HG03103 (cell line): ENCODE results near the gene TIRAP.
A peak's percentile ranks its signal among the peaks of the same experiment; 100 is the strongest.
"Not testable (repeated sequence)": the region's sequence is repeated elsewhere in the genome, so short reads cannot be mapped to it uniquely, and the experiment has no call there.

Source experiments
- ATAC-seq: cut with Tn5 transposase; IDR thresholded peaks from one replicate; pipeline ENCODE4 v1.9.1; 2021; ENCODE audit warnings: low read depth; ENCODE audit not compliant: unreplicated experiment

TIRAP gene, protein sequence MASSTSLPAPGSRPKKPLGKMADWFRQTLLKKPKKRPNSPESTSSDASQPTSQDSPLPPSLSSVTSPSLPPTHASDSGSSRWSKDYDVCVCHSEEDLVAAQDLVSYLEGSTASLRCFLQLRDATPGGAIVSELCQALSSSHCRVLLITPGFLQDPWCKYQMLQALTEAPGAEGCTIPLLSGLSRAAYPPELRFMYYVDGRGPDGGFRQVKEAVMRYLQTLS

DNA sequence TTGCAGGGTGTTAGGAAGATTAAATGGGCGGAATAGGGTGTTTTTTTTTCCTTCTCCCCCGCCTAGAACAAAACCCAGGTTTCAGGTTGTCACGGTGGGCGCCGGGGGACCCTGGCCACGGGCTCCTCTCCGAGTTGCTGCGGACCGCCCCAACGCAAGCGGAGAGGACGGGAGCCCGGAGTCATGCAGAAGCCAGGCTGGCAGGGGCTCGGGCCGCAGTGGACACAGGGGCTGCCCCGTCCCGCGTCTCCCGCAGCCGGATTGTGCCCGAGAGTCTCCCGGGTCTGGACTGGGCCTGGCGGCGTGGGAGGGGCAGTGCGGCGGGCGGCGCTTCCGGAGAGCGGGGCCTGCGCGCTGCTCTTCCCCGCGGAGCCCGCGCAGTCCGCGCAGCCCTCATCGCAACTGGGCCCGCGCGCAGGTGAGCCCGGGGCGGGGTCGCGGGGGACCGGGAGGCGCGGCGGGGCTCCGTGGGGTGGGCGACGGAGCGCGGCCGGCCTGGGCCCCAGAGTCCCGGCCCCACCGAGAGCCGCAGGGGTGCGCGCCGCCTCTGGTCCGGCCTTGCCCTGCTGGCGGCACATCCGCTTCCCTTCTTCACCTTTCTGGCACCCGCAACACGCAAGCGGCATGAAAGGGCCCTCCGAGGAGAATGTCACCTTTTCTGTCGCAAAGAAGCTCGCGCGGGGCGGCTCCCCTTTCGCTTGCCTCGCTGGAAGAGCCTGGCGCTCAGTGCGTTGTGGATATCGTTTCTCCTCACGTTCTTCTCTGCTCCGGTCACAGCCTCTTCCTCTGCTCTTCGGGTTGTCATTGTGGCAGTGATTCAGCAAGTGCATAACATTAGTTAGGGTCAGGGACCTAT lies at the start of gene TIRAP:
TSS of gene TIRAP (plus strand) at position 358 of the 856 bp plus-strand sequence. CDS start 7,802 bp downstream, outside the sequence.
- peak; percentile 54 for ATAC-seq

DNA sequence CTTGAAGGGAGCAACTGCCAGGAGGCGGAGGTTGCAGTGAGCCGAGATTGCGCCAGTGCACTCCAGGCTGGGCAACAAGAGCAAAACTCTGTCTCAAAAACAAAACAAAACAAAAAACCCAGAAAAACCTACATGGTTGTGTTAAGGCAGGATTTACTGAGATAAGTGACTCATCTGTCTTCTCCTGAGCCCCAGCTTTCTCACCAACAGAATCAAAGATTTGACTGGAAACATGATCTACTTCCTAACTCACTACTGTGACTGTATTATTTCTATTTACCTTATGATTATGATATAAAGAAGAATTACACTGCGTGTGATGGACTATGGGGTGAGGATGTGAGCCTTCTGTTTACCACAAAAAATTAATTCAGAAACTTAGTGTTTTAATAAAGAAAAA lies 49.5 kb upstream of the TIRAP start:
- ATAC-seq, result no peak

DNA sequence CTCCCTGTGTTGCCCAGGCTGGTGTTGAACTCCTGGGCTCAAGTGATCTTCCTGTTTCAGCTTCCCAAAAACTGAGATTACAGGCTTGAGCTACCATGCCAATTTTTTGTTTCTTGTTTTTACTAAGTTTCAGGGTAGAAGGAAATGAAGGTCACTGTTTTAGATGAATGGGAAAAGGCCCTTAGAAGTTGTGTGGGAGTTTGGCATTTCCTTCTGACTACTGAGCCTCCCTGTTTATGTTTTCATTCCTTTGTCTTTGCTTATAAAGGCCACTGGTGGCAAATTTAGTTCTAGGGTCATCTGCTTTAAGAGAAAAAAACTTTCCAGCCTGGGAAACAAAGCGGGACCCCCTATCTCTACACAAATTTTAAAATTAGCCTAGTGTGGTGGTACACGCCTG lies 36.3 kb upstream of the TIRAP start:
- no peak for ATAC-seq

DNA sequence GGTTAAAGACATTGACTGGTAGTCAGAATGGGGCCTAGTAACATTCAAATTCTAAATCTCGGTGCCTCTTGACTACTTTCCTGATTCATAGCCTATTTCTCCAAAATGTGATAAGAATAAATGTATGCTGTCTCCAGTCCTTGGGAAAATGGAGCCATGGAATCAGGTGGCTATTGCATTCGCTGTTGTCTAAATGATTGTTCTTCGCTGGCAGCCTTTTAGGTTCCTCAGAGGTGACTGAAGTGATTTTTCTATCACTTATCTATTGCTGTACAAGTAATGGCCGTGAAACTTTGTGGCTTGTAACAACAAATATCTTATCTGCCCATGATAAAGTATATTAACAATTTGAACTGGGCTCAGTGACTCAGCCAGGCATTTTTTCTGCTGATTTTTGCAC lies 29.6 kb upstream of the TIRAP start:
- ATAC-seq, result no peak

DNA sequence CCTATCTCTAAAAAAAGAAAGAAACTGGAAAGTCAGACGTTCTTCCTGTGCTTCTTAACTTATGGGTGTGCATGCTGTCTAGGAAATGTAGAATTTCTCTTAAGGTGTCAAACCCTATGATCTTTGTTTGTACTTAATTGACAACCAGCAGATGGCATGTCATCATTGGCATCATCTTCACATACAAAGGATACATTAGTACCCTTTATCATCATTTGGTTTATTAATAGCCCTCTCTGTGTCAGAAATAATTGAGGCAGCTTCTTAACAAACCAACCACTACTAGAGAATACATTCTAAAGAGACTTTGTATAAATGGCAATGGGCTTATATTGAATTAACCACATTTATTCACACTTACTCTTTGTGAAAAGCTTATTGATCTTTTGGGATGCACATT lies 28.1 kb upstream of the TIRAP start:
- no peak for ATAC-seq

DNA sequence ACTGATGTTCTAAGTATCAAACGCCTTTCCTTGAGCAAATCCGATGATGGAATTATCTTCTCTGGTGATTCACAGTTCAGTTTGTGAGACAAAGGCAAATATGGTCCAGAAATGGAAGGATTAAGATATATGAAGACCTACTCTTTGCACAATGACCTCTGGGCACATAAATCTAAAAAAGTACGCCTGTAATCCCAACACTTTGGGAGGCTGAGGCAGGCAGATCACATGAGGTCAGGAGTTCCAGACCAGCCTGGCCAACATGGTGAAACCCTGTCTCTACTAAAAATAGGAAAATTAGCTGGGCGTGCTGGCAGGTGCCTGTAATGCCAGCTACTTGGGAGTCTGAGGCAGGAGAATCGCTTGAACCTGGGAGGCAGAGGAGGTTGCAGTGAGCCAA lies 27.4 kb upstream of the TIRAP start:
- ATAC-seq, result not testable (repeated sequence)

DNA sequence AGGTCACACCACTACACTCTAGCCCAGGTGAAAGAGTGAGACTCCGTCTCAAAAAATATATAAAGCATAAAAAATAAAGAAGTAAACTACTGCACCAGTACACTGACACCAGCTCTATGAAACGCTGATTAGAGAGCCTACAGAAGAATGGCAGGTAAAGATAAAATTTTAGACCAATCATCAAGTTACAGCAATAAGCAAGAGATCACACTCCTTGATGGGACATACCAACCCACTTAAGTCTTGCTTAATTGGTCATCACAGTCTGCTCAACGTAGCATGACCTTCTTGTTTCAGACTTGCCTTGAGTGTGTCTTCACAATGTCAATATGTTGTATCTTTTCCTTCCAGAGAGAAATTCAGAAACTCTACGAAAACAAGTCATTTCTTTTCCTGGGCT lies 26.7 kb upstream of the TIRAP start:
- ATAC-seq, result no peak

DNA sequence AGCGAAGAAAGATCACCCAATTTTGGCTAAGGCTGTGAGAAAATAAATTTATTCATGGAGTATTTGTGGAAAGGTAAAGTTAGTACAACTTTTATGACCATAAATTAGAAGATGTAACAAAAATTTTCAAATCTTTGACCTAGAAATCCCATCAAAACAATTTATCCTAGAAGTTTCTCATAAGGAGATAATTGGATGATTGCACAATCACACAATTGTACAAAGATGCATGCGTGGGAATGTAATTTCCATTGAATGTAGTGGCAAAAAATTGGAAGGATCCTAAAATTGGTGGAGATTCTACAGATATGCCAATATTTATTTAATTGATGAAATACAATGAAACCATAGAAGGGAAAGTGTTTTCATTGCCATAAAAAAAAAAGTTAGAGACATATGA lies 25.7 kb upstream of the TIRAP start:
- no peak for ATAC-seq

DNA sequence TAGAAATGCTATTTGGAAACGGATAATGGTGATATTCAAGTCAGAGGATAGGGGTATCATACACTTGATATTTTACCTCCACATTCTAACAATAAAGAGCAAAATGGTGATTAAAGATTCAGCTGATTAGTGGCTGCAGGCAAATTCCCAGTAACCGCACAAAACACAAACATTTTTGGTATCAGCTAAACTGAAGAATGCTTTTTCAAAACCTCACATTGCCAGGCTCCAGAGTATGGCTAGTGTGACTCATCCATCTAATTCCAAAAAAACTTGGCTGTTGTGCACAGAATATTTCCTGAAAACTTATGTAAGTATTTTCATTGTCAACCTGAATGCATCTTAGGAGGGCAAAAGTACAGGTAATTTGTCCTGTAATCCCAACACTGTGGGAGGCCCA lies 25.1 kb upstream of the TIRAP start:
- no peak for ATAC-seq

DNA sequence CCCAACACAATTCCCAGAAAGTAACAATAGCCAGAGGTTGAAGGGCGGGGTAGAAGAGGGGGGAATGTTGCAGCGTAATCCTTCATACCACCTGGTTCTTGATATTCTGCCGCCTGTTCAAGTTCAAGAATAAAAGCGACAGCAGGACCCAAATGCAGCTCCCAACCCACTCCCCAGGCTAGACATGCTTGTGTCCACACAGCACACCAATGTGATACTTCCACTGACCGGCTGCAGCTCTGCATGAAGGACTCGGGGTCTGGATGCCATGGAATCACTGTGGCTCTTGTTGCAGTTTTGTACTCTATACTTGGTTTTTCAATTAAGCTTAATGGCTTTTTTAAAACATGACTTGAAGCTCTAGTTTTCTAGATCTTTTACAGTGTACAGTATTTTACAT lies 20.7 kb upstream of the TIRAP start:
- ATAC-seq, result no peak

DNA sequence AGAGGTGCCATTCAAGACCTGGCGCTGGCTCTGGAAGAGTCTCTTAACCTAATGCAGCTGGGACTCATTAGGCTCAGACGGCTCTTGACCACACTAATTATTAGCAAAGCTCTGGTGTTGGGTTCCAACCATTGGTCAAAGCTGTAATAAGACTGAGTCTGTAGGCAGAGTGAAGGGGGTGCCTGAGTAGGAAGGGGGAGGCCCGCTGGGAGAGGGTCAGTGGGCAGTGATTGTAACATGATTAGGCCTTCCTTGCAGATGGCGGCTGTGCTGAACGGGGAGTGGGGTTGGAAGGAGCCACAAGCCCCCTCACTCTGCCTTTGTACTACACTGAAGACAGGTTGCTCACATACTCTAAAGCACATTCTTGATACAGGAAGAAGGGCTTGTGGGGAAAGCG lies 19.4 kb upstream of the TIRAP start:
- ATAC-seq, result no peak

DNA sequence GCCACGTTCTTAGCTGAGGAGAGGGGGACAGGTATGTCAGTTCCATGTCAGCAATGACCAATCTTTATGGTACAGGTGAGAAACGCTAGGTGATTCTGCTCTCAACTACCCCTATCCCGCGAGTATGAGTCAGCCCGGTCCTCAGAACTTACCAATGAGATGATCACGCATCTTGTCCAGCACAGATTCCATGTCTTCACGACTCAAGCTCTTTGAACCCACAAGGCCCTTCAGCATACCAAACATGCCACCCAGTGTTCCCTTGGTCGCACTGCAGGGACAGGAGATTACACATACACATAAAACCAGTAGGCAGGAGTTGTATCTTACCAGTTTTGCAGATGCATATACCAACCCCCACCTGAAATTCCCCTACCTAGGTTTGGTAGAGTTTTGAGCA lies 17.1 kb upstream of the TIRAP start:
- no peak for ATAC-seq

DNA sequence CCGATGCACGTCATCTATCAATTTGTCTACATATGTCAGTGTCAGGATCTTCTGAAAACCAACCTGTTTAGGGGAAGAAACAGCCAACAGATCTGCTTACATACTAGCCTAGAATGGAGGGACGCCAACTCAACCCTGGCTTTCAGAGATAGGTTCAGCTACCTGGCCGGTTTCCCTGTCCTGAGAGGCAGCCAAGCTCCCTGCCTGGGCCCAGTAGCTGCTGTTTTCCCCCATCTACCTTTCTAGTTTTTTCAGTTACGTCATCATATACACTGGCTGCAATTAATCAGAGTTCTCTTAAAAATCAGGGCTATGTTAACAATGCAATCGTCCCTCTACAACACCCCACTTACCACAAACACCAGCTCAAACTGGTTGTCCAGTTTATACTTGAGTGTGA lies 15.2 kb upstream of the TIRAP start:
- ATAC-seq, result no peak

DNA sequence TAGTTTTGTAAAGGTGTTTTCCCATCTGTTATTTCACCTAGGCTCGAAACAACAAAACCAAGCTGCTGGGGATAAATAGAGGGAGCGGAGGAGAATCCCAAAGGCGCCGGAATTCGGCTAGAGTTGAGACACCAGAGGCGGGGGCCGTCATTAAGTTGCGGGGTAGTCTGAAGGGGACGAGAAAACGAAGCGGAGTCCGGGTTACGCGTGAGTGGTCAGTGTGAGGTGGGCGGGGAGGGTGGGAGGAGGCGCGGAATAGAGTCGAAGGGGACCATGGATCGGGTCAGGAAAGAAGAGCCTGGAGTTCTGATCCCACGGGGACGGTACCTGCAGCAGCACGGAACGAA lies 14.6 kb upstream of the TIRAP start:
- no peak for ATAC-seq

DNA sequence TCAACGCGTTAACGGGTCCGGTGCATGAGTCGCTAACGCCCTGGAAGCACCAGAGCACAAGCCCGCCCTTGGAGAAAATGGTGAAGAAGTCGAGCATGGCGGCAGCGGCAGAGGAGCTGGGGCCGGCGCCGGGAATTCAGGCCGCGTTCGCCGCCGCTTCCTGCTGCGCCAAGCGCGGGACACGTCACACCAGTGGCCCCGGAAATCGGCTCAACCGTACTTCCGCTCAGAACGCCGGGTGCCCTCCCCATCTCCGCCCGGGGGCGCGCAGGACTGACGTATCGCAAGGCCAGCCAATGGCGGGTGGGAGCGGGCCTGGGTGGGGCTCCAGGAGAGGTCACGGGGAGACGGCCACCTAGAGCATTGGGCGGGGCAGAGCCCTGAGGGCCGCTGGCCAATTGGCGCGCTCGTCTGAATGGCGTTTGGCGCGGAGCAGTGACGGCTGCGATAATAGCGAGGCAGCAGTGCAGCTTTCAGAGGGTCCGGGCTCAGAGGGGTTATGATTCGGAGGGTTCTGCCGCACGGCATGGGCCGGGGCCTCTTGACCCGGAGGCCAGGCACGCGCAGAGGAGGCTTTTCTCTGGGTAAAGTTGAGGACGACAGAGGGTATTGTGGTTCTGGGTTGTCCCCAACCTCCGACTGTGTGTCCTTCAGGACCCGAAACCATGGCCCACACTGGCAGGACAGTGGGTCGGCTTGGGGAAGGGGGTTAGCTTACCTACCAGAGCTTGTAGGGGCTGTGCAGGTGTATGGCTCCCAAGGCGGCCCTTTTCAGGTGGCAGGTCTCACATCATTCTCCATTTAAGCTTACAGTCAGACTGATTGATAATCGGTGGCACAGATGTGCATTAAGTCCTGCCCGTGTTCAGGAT lies 13.9 kb upstream of the TIRAP start, which contains the start of the genes FOXRED1 and SRPRA:
TSS of gene FOXRED1 (plus strand) at position 447 of the 872 bp plus-strand sequence. CDS start at position 500, 53 bp downstream.
TSS of gene SRPRA (minus strand) at position 188 of the 872 bp plus-strand sequence. CDS start at position 97, 91 bp downstream.
- peak; percentile 99 for ATAC-seq

DNA sequence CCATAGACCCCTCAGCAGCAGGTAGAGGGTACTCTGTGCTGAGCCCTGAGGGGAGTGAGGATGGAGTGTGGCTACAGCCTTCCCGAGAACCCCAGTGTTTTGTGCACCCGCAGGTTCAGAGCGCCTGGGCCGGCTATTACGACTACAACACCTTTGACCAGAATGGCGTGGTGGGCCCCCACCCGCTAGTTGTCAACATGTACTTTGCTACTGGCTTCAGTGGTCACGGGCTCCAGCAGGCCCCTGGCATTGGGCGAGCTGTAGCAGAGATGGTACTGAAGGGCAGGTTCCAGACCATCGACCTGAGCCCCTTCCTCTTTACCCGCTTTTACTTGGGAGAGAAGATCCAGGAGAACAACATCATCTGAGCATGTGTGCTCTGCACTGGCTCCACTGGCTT lies 5.6 kb upstream of the TIRAP start:
- ATAC-seq, result no peak

DNA sequence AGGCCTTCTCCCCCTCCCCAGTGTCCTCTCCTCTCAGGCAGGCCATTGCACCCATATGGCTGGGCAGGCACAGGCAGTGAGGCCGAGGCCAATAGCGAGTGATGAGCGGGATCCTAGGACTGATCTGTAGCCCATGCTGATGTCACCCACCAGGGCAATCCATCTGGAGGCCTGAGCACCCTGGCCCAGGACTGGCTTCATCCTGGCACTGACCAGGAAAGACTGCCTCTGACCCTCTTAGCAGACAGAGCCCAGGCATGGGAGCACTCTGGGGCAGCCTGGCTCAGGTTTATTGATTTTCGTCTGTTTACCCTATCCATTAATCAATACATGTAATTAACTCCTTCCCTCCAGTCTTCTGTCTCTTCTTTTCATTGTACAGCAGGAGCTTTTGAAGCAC lies 5.1 kb upstream of the TIRAP start:
- ATAC-seq, result no peak

DNA sequence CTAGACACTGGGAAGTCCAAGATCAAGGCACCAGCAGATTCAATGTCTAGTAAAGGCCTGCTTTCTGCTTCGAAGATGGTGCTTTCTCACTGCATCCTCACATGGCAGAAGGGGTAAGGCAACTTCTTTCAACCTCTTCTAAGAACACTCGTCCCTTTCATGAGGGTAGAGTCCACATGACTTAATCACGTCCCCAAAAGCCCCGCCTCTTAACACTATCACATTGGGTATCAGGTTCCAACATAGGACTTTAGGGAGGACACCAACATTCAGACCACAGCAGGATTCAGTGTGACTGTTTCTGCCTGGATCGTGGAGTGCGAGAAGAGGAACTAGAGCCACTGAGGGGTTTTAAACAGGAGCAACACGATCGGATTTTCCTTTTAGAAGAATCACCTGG lies 3.7 kb upstream of the TIRAP start:
- ATAC-seq, result no peak

DNA sequence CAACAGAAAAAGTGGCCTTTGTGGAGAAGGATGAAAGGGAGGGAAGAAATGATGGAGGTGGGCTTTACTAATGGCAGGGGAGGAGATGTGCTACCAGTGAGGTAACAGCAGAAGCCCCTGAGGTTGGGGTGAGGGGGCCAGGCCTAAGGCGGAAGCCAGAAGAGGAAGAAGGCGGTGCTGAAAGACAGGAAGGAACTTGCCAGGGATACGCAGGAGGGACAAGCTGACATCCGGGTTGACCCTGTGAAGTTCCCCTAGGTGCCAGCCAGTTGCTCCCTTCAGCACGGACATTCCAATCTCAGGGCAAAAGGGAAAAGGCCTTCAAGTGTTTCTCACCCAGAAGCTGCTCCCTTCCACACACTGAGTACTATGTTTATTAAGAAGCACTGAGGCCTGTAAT lies 2.3 kb upstream of the TIRAP start:
- no peak for ATAC-seq

DNA sequence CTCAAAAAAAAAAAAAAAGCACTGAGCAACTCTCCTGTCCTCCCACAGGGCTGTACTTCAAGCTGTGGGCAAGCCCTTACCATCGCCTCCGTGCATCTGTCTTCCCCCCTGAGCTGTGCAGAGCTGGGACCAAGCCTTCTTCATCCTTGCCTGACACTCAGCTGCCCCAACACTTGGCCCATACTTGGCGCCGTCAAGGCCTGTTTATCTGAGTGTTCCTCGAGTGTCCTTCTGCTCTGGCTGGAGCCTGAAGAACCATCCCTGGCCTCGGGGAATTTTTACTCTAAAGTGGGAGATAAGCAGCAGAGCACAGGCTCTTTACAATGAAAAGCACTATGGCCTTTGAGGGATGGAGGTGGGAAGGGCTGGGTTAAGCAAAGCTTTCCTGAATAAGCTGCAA lies 1.6 kb upstream of the TIRAP start:
- no peak for ATAC-seq

DNA sequence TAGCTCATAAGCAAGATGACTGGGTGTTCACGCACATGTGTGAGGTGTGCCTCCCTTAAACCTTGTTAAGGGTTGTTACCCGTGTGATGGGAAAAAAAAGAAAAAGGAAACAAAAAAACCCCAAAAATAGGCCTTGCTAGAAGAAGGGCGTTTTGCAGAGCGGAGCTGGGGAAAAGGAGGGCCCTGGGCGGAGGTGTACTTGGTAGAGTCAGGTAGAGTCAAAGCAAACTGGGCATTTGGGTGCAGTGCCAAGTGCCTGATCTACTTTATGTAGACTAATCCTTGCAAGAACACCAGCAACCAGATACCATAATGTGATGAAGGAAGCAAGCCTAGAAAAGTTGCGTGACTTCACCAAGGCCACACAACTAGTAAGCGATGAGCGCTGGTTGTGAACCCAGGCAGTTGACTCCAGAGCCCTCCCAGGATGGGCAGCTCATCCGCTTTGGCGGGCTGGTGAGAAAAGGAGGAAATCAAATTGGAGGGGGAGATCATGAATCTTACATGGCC lies 1.2 kb upstream of the TIRAP start:
- no peak for ATAC-seq
